GM12891 (cell line): ENCODE results near the gene NT5C1A.

Experiments used
- POLR2A ChIP-seq: IDR thresholded peaks from 2 replicates; pipeline ENCODE4 v1.6.1; 2011; ENCODE audit warnings: low read depth, low read length, control low read depth
- POLR2AphosphoS5 ChIP-seq: IDR thresholded peaks from 2 replicates; pipeline ENCODE4 v1.6.1; 2011; ENCODE audit warnings: low read depth, low read length, control low read depth

DNA sequence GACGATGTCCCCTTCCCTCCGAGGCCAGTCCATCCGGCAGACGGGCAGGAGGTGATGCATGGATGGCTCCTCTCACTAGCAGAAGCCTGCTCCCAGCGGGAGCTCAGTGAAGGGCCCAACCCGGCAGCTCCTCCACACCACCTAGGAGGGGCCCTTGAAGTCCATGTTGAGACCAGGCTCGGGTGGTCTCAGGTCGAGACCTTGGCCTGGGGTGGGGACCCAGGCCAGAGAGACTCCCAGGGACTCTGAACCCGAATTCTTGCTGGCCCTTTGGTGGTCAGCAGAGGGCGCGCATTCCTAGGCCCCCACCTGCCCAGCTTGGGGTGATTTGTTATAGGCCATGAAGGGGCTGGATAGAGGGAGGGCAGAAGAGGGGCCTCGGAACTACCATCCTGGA, 642 bp upstream of the NT5C1A start:
- no peak for TF ChIP-seq POLR2A
- TF ChIP-seq POLR2AphosphoS5: no peak
